Measurements from ENCODE around the gene SASH1.

SASH1 gene

DNA sequence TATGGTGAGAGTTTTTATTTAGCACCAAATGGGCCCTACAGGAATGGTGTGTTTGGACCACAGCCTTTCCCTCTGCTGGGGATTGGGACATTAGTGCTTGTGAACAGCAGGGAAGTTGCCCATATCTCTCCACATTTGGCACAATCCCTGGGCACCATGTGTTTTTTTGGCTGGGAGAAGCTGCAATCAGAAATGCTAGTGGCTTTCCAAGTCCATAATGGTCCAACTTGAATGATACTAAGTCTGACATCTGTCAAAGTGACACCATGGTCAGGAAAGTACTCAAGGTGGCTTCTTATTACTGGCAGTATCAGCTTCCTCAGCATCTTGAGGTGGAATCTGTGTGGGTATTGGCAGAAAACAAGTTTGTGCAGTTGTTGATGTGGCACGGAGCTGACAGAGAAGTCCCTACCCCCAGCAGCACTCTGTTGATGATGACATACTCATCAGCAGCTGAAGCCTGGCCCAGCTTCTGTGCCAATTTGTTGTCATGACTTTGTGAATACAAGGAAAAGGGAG, 53.0 kb downstream of the SASH1 start:
- no peak overlapping the region for H4K91ac ChIP-seq (ENCODE audit: low read depth, low read length, poor library complexity)
- no peak overlapping the region for H4K8ac ChIP-seq (ENCODE audit: low read depth, low read length)
- H2BK12ac ChIP-seq (ENCODE audit: low read length) = no peak overlapping the region
- H3K4me3 ChIP-seq (ENCODE audit: low read length in 2 of 2) = no peak overlapping the region
- no peak overlapping the region for H2AFZ ChIP-seq (ENCODE audit: low read length)
- no peak overlapping the region for H2BK15ac ChIP-seq (ENCODE audit: low read length)
- no peak overlapping the region for H3K9ac ChIP-seq (ENCODE audit: low read depth, low read length, poor library complexity)
- H3K14ac ChIP-seq (ENCODE audit: low read length) = no peak overlapping the region
- no peak overlapping the region for H3K23ac ChIP-seq (ENCODE audit: low read depth, low read length, poor library complexity)
- H3K4me2 ChIP-seq (ENCODE audit: insufficient read depth, low read length, poor library complexity, severe bottlenecking) = no peak overlapping the region
- no peak overlapping the region for H2AK5ac ChIP-seq (ENCODE audit: low read depth, low read length)
- no peaks in the 10 kb centered on the region for H3K27me3 ChIP-seq (ENCODE audit: control insufficient read depth in 3 of 3, insufficient read depth in 3 of 3, low read depth in 1 of 3, low read length in 3 of 3)
- no peak overlapping the region for H3K18ac ChIP-seq (ENCODE audit: low read length)
- H3K79me1 ChIP-seq (ENCODE audit: low read depth, low read length) = no peaks in the 10 kb centered on the region
- H2BK120ac ChIP-seq (ENCODE audit: low read depth, low read length) = no peak overlapping the region
- no peaks in the 10 kb centered on the region for H3K9me3 ChIP-seq (replicated peaks in 1 of 2; ENCODE audit: control insufficient read depth in 2 of 2, insufficient read depth in 1 of 2, low read depth in 1 of 2, low read length in 2 of 2)
- H3K36me3 ChIP-seq (replicated peaks in 1 of 2; ENCODE audit: control insufficient read depth in 2 of 2, insufficient read depth in 2 of 2, low read length in 2 of 2) = peaks cover 0 to 13% of the 10 kb centered on the region in 2 donors
- H3K4me1 ChIP-seq (ENCODE audit: control insufficient read depth in 2 of 2, insufficient read depth in 1 of 2, low read depth in 1 of 2, low read length in 2 of 2) = peaks cover 0 to 3% of the 10 kb centered on the region in 2 donors
- WGBS, 2 donors (ENCODE audit: extremely low coverage in 2 of 2, insufficient read length in 2 of 2, insufficient replicate concordance in 1 of 2) = no CpG with 5 or more reads among the region's 1 CpG
- no peak overlapping the region for H3K4ac ChIP-seq (ENCODE audit: low read length)
- H2BK5ac ChIP-seq (ENCODE audit: low read length) = no peak overlapping the region
- no peak for DNase-seq (ENCODE audit: low spot score)
- no peak overlapping the region for H3K27ac ChIP-seq (replicated peaks; ENCODE audit: low read length)

DNA sequence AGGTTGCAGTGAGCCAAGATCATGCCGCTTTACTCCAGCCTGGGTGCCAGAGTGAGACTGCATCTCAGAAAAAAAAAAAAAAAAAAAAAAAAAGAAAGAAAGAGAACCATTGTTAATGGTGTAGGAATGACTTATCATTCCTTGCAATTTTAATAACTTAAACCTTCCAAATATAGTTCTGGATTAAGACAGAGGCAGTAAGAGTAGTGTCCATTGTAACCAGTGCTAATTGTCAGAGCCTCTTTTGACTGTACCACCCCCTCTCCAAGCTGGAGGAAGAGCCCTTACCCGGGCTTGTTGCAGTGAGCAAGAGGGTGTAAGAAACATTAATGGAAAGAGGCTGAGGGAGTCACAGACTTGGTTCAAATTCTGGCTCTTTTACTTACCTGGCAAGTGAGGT, 53.8 kb downstream of the SASH1 start:
- H2BK5ac ChIP-seq (ENCODE audit: low read length) = no peak overlapping the region
- peaks cover 0 to 11% of the 10 kb centered on the region in 2 donors for H3K36me3 ChIP-seq (replicated peaks in 1 of 2; ENCODE audit: control insufficient read depth in 2 of 2, insufficient read depth in 2 of 2, low read length in 2 of 2)
- H3K4me1 ChIP-seq (ENCODE audit: control insufficient read depth in 2 of 2, insufficient read depth in 1 of 2, low read depth in 1 of 2, low read length in 2 of 2) = peaks cover 0 to 3% of the 10 kb centered on the region in 2 donors
- no peak overlapping the region for H3K23ac ChIP-seq (ENCODE audit: low read depth, low read length, poor library complexity)
- H2BK12ac ChIP-seq (ENCODE audit: low read length) = no peak overlapping the region
- DNase-seq (ENCODE audit: low spot score) = no peak
- no peak overlapping the region for H2AFZ ChIP-seq (ENCODE audit: low read length)
- H2BK15ac ChIP-seq (ENCODE audit: low read length) = no peak overlapping the region
- H3K9me3 ChIP-seq (replicated peaks in 1 of 2; ENCODE audit: control insufficient read depth in 2 of 2, insufficient read depth in 1 of 2, low read depth in 1 of 2, low read length in 2 of 2) = no peaks in the 10 kb centered on the region
- H3K4me3 ChIP-seq (ENCODE audit: low read length in 2 of 2) = no peak overlapping the region
- no peak overlapping the region for H3K4ac ChIP-seq (ENCODE audit: low read length)
- WGBS, 2 donors (ENCODE audit: extremely low coverage in 2 of 2, insufficient read length in 2 of 2, insufficient replicate concordance in 1 of 2) = no CpG with 5 or more reads among the region's 2 CpGs
- no peak overlapping the region for H3K9ac ChIP-seq (ENCODE audit: low read depth, low read length, poor library complexity)
- no peak overlapping the region for H4K8ac ChIP-seq (ENCODE audit: low read depth, low read length)
- H2AK5ac ChIP-seq (ENCODE audit: low read depth, low read length) = no peak overlapping the region
- no peaks in the 10 kb centered on the region for H3K79me1 ChIP-seq (ENCODE audit: low read depth, low read length)
- H3K27ac ChIP-seq (replicated peaks; ENCODE audit: low read length) = no peak overlapping the region
- no peak overlapping the region for H3K18ac ChIP-seq (ENCODE audit: low read length)
- H4K91ac ChIP-seq (ENCODE audit: low read depth, low read length, poor library complexity) = no peak overlapping the region
- H3K14ac ChIP-seq (ENCODE audit: low read length) = no peak overlapping the region
- no peak overlapping the region for H2BK120ac ChIP-seq (ENCODE audit: low read depth, low read length)
- H3K27me3 ChIP-seq (ENCODE audit: control insufficient read depth in 3 of 3, insufficient read depth in 3 of 3, low read depth in 1 of 3, low read length in 3 of 3) = no peaks in the 10 kb centered on the region
- no peak overlapping the region for H3K4me2 ChIP-seq (ENCODE audit: insufficient read depth, low read length, poor library complexity, severe bottlenecking)

DNA sequence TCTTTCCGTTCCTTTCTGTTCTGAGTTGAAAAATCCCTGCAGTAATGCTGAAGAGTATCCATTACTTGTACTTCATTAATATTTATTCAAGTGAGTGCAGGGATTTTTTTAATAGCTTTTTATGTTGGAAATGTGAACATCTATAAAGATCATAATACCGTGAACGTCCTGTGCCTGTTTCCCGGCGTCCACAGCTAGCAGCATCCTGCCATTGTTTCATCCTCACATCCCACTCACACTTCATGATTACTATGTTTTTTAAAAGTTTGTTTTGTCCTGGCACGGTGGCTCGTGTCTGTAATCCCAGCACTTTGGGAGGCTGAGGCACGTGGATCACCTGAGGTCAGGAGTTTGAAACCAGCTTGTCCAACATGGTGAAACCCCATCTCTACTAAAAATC, 54.3 kb downstream of the SASH1 start:
- Histone ChIP-seq H2BK120ac (ENCODE audit: low read depth, low read length) (no peak overlapping the region), H2BK12ac (ENCODE audit: low read length) (no peak overlapping the region), H3K18ac (ENCODE audit: low read length) (no peak overlapping the region), H3K9ac (ENCODE audit: low read depth, low read length, poor library complexity) (no peak overlapping the region), H3K4me2 (ENCODE audit: insufficient read depth, low read length, poor library complexity, severe bottlenecking) (no peak overlapping the region), H3K14ac (ENCODE audit: low read length) (no peak overlapping the region), H3K23ac (ENCODE audit: low read depth, low read length, poor library complexity) (no peak overlapping the region), H3K27ac (replicated peaks; ENCODE audit: low read length) (no peak overlapping the region), H2AK5ac (ENCODE audit: low read depth, low read length) (no peak overlapping the region), H4K8ac (ENCODE audit: low read depth, low read length) (no peak overlapping the region), H3K27me3 (ENCODE audit: control insufficient read depth in 3 of 3, insufficient read depth in 3 of 3, low read depth in 1 of 3, low read length in 3 of 3) (no peaks in the 10 kb centered on the region), H3K79me1 (ENCODE audit: low read depth, low read length) (no peaks in the 10 kb centered on the region), H2BK15ac (ENCODE audit: low read length) (no peak overlapping the region), H3K4ac (ENCODE audit: low read length) (no peak overlapping the region), H2BK5ac (ENCODE audit: low read length) (no peak overlapping the region), H3K4me3 (ENCODE audit: low read length in 2 of 2) (no peak overlapping the region), H2AFZ (ENCODE audit: low read length) (no peak overlapping the region), H3K9me3 (replicated peaks in 1 of 2; ENCODE audit: control insufficient read depth in 2 of 2, insufficient read depth in 1 of 2, low read depth in 1 of 2, low read length in 2 of 2) (no peaks in the 10 kb centered on the region), H4K91ac (ENCODE audit: low read depth, low read length, poor library complexity) (no peak overlapping the region), H3K4me1 (ENCODE audit: control insufficient read depth in 2 of 2, insufficient read depth in 1 of 2, low read depth in 1 of 2, low read length in 2 of 2) (peaks cover 0 to 3% of the 10 kb centered on the region in 2 donors), H3K36me3 (replicated peaks in 1 of 2; ENCODE audit: control insufficient read depth in 2 of 2, insufficient read depth in 2 of 2, low read length in 2 of 2) (peaks cover 0 to 8% of the 10 kb centered on the region in 2 donors)
- DNase-seq (ENCODE audit: low spot score) = no peak
- WGBS, 2 donors (ENCODE audit: extremely low coverage in 2 of 2, insufficient read length in 2 of 2, insufficient replicate concordance in 1 of 2) = no CpG with 5 or more reads among the region's 8 CpGs

DNA sequence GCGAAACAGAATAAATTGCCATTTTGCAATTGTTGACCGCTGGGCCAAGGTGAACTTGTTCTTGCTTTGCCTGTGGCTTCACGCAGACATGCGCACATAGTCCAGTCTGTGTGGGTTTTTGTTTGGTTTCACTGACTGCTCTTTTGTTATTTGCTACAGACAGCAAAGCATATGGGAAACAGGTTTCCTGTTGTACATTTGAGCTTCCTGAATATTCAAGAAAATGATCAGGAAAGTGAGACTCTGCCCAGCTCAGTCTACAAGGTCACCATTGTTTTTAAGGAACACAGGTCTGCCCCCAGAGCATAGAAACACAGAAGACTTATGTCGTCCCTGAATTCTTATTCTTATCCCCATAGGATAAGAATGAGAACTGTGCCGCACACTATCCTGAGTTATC, 55.6 kb downstream of the SASH1 start:
- H2AK5ac ChIP-seq (ENCODE audit: low read depth, low read length) = no peak overlapping the region
- H2BK120ac ChIP-seq (ENCODE audit: low read depth, low read length) = no peak overlapping the region
- no peak overlapping the region for H3K4ac ChIP-seq (ENCODE audit: low read length)
- peaks cover 0 to 7% of the 10 kb centered on the region in 2 donors for H3K36me3 ChIP-seq (replicated peaks in 1 of 2; ENCODE audit: control insufficient read depth in 2 of 2, insufficient read depth in 2 of 2, low read length in 2 of 2)
- no peak overlapping the region for H2BK5ac ChIP-seq (ENCODE audit: low read length)
- no peak overlapping the region for H3K14ac ChIP-seq (ENCODE audit: low read length)
- H2AFZ ChIP-seq (ENCODE audit: low read length) = no peak overlapping the region
- no peak overlapping the region for H2BK15ac ChIP-seq (ENCODE audit: low read length)
- no peak overlapping the region for H3K23ac ChIP-seq (ENCODE audit: low read depth, low read length, poor library complexity)
- no peak overlapping the region for H3K4me3 ChIP-seq (ENCODE audit: low read length in 2 of 2)
- no peak overlapping the region for H2BK12ac ChIP-seq (ENCODE audit: low read length)
- no peak overlapping the region for H3K27ac ChIP-seq (replicated peaks; ENCODE audit: low read length)
- peaks cover 0 to 3% of the 10 kb centered on the region in 2 donors for H3K4me1 ChIP-seq (ENCODE audit: control insufficient read depth in 2 of 2, insufficient read depth in 1 of 2, low read depth in 1 of 2, low read length in 2 of 2)
- no peak for DNase-seq (ENCODE audit: low spot score)
- H3K9me3 ChIP-seq (replicated peaks in 1 of 2; ENCODE audit: control insufficient read depth in 2 of 2, insufficient read depth in 1 of 2, low read depth in 1 of 2, low read length in 2 of 2) = no peaks in the 10 kb centered on the region
- no peak overlapping the region for H3K4me2 ChIP-seq (ENCODE audit: insufficient read depth, low read length, poor library complexity, severe bottlenecking)
- H3K18ac ChIP-seq (ENCODE audit: low read length) = no peak overlapping the region
- WGBS, 2 donors (ENCODE audit: extremely low coverage in 2 of 2, insufficient read length in 2 of 2, insufficient replicate concordance in 1 of 2) = no CpG with 5 or more reads among the region's 6 CpGs
- no peaks in the 10 kb centered on the region for H3K27me3 ChIP-seq (ENCODE audit: control insufficient read depth in 3 of 3, insufficient read depth in 3 of 3, low read depth in 1 of 3, low read length in 3 of 3)
- H4K91ac ChIP-seq (ENCODE audit: low read depth, low read length, poor library complexity) = no peak overlapping the region
- H3K9ac ChIP-seq (ENCODE audit: low read depth, low read length, poor library complexity) = no peak overlapping the region
- H3K79me1 ChIP-seq (ENCODE audit: low read depth, low read length) = no peaks in the 10 kb centered on the region
- H4K8ac ChIP-seq (ENCODE audit: low read depth, low read length) = no peak overlapping the region
